Erythroblast (primary cell): Measurements from ENCODE around the gene ANKRD16.

Experiments
- GATA1 ChIP-seq: IDR thresholded peaks from 2 replicates; pipeline ENCODE4 v1.6.1; 2011; ENCODE audit warnings: low read depth, mild to moderate bottlenecking, control low read depth, low read length, moderate library complexity
- POLR2A ChIP-seq: IDR thresholded peaks from 2 replicates; pipeline ENCODE4 v1.6.1; 2011; ENCODE audit warnings: mild to moderate bottlenecking, low read length

- TF ChIP-seq POLR2A: no peak
- TF ChIP-seq GATA1: no peak
Observed at GRCh38 chr10:5832946-5833345, 56.7 kb downstream of the ANKRD16 start.
